Amygdala (tissue), 56 donors: ENCODE results near the gene UPF2.
"Not testable (repeated sequence)": the region's sequence is repeated elsewhere in the genome, so short reads cannot be mapped to it uniquely, and the experiment has no call there.

Source experiments
- DNase-seq, 56 donors: peaks; one replicate each; lab custom pipeline; 2025; lab: John Stamatoyannopoulos, UW

The UPF2 gene

DNA sequence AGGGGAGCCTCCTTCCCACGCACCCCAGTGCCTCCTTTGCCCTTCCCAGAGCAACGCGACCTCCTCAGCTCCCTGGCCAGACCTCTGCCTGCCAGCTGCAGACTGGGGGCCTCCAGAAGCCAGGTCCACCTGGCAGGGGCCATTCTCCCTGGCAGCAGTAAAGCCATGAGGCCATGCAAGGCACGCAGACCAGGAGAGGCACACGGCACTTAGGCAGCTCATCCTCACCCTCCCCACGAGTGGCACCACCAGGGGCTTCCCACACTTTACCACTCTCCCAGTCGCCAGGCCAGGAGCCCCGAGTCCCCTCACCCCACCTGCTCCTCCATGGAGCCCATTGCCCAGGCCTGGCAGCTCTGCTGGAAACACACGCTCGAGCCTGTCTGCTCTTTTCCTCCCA, 134.1 kb downstream of the UPF2 start:
- DNase-seq, result no peak

- no peak for DNase-seq
These were observed 134.7 kb downstream of the UPF2 start for GRCh38 chr10:11907914-11908313.

DNA sequence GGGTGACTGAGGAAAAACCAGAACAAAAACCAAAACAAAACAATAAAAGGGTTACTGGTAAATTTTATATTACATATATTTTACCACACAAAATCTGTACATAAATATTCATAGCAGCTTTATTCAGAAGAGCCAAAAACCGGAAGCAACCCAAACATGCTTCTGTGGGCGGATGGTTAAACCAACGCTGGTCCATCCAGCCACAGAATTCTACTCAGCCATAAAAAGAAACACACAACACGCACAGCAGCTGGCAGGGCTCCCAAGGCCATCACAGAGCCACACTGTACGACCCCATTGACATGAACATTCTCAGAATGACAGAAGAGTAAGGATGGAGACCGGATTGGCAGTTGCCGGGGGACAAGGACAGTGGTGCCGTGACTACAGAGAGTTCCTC, 135.9 kb downstream of the UPF2 start:
- no peak for DNase-seq

GRCh38 chr10:11902646-11903045, 140.0 kb downstream of the UPF2 start:
- no peak for DNase-seq

DNA sequence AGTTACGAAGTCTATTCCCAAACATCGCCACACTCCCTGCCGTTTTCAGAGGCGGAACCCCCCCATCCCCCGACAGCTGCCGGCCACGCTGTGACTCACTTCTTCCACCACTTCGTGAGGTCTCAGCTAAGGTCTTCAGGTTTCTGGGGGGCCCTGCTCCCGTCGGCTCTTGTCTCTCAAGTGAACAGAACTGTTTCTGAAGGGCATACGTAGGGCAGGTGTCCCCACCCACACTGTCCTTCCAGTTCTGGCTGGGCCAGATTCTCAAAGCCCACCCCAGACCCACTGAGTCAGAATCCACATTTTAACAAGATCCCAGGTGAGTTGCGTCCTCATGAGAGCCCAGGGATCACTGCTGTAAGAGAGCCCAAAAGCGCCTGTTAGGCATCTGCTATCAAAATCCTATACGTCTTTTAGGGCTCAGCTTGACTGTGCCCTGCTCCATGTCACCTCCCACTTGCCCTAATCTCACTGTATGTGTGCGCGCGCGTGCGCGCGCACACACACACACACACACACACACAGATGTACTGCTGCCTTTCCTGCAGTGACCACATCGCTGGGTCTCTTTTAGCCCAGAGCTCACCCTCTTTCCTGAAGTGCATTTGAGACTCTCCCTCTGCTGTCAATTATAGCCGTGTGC, 140.7 kb downstream of the UPF2 start:
- DNase-seq, result no peak

DNA sequence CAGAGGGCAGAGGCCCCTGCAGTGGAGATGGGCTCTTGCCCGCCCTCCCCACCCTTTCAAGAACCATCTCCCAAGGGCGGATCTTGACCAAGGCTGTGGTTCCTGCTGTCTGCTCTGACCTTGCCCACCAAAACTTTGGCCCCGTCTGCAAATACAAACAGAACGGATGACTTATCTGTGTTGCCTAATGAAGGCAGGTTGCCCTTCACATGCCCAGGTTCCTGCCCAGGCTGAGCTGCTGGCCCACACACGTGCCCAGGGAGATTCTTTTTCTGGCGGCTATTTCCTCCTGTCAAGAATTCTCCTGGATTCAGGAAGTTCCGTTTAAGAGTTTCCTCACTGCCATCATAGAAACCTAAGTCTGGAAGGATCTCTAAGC, 141.2 kb downstream of the UPF2 start:
- no peak for DNase-seq

DNA sequence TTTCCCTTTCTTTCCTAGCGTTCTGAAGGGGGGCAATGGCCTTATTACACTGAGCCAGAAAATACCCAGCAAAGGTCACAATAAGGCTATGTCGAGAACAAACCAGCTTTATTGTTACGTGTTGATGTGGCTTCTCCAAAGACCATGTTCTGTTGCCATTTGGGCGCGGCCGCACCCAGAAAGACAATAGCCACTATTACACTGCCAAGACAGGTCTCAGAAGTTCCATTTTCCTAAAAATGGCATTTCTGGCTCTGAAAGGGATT, 141.6 kb downstream of the UPF2 start:
- DNase-seq, result no peak

DNA sequence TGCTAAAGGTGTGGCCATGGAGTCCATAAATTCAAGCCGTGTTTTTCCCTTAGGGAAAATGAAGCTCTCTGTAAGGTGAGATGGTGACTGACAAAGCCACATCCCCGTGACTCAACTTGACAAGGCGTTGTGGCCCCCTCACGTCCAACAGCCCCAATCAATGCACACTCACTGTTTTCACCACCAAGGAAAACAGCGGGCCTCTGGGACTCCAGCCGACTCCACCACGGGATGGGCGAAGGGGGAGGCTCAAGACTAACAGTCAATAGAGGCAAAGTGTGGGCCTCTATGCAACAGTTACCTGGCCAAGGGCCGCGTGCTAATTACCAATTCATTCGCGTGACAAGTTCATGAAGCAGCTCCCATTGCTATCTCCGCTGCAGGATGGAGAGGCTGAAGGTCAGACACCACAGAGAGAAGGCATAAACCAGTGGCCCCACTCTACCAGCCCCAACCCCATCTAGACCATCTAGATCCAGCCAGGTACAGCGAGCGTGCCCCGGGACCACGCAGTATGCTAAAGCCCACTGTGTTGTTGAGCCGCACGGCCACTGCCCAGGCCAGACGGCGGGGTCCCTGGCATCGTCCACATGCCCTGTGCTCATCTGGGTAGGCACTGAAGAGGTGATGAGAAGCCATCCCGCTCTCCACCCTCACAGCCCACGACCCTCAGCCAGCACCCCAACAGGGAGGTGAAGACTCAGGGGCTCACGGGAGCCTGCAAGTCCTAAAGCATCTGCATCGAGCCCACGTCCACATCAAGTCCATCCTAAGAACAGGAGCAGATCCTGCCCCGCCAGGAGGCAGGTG, 143.3 kb downstream of the UPF2 start:
- DNase-seq, result no peak

DNA sequence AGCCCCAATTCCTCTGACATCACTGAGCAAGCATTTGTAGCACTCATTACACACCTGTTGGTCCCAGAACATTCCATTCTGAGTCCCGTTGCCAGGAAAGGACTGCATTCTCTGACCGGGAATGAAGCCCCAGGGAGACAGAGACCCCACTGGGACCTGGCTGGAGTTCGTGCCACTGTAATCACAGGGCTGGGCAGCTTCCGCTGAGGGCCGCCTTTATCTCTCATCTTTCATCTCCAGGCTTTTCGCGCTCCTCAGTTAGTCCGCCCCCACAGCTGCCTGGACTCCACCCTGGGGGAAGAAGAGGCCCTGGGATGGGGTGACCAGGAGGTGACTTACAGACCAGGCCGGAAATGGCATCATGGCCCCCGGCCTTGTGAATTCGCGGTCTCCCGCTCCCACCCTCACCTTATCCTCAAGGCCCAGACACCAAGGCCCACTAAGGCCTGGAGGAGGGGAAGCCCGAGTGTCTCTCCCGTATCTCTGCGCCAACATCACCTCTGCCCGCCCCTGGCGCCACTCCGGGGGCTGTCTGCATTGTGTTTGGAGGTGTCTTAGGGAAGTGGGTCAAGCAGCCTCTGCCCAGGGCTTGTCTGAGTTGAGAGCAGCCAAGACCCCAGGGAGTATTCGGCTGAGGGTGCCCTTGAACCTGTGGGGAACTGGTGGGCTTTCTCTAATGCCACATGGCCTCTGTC, 144.1 kb downstream of the UPF2 start:
- DNase-seq, result no peak

DNA sequence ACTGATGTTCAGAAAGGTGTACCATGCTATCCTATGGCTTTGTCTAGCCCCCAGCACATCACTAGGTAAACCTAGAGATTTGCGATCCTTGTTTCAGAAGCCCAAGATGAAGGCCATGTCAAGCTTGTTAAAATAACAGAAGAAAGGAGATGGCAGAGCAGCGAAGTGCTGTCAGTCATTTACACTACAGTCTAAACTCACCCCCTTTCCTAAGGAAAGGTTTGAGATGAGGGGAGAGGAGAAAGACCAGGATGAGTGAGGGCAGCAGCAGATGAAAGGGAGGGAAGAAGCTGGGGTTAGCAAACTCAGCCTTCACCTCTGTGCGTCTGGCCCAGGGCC, 144.6 kb downstream of the UPF2 start:
- no peak for DNase-seq

DNA sequence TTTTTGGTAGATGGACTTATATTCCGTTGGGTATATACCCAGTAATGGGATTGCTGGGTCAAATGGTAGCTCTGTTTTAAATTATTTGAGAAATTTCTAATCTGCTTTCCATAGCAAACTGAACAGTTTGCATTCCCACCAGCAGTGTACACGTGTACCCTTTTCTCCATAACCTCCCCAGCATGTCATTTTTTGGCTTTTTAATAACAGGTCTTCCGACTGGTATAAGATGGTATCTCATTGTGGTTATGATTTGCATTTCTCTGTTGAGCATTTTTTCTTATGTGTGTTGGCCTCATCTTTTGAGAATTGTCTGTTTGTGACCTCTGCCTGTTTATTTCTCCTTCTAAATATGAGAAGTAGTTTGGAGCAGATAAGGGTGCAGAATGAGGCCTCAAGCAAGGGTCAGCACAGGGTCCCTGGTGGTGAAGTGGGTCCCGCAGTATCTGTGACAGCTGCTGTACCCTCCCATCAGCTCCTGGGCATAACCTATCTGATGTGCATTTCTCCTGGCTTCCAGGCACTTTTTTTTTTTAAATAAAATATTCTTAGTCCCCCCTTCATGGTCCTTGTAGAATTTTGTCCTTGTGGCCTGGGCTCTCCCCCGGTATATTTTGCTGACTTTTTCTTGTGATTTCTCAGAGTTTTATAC, 145.9 kb downstream of the UPF2 start:
- no peak for DNase-seq

- no peak for DNase-seq
These were observed 147.0 kb downstream of the UPF2 start for GRCh38 chr10:11895598-11895997.

DNA sequence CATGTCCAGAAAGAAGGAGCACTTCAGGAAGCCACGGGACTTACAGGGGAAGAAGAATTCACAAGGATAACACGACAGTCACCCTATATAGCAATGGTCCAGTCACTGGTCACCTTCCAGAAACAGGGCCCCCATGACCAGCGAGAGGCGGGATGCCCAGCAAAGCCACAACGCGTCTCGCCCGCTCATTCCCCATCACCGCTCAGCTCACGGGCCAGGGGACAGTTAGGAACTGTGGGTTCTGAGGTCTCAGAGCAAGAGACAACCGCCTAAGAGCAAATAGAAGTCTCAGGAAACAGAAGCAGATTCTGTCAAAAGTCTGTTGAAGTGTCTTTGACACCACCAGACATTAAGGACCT, 147.5 kb downstream of the UPF2 start:
- no peak for DNase-seq

- no peak for DNase-seq
These were observed 148.1 kb downstream of the UPF2 start for GRCh38 chr10:11894381-11895107.

- no peak for DNase-seq
These were observed 148.8 kb downstream of the UPF2 start for GRCh38 chr10:11893749-11894278.

DNA sequence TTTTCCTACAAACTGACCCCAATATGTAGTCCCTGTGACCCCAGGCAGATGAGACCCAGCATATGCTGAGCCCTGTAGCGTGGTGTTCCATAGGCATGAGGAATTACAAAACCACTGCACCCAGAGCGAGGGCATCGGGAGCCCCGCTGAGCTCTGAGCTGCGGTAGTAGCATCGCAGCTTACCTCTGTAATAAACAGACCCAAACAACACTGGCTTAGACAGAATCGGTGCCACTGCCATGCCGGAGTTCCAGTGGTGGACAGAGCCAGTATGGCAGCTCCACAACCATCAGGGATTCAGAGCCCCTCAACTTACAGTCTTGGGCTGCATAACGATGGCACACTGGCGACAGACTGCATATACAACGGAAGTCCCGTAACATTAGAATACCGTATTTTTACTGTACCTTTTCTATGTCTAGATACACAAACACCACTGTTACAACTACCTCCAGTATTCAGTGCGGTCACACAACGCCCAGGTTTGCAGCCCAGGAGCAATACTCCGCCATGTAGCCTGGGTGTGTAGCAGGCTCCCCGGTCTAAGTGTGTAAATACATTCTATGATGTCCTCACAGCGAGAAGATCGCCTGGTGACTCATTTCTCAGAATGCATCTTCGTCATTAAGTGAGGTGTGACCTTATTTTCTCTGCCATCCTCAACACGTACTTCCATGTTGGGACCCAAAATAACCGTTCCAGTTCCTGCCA, 150.7 kb downstream of the UPF2 start:
- DNase-seq, result no peak

GRCh38 chr10:11889263-11889662, 153.3 kb downstream of the UPF2 start:
- not testable (repeated sequence) for DNase-seq

- no peak for DNase-seq
These were observed 155.0 kb downstream of the UPF2 start for GRCh38 chr10:11887381-11888227.

DNA sequence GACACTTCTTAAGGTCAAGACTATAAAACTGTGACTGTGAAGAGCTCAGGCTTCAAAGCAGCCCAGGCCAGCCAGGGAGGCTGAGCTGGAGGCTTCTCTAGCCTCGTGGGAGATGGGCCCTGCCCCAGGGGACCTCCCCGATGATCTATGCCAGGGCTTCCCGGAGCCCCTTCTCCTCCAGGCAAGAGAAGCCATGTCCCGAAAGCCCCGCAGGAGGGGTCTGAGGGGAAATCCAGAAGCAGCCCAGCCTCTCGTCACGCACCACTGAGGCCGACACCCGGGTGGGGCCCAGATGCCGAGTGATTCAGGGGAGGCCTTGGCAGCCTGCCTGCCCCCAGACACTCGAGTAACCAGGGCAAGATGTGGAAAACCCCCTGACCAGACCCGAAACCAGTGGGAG, 155.8 kb downstream of the UPF2 start:
- no peak for DNase-seq
